Measurements from ENCODE around the gene REXO4. TPM values are rescaled to one million over a fixed set of nuclear protein-coding genes. Genes with fewer than 3 reads are reported as not detected.
A peak's percentile ranks its signal among the peaks of the same experiment; 100 is the strongest.
"Not testable (repeated sequence)": the region's sequence is repeated elsewhere in the genome, so short reads cannot be mapped to it uniquely, and the experiment has no call there.

Gene REXO4
- total RNA-seq, 1 experiment from 2014 or later = 38.6 TPM

DNA sequence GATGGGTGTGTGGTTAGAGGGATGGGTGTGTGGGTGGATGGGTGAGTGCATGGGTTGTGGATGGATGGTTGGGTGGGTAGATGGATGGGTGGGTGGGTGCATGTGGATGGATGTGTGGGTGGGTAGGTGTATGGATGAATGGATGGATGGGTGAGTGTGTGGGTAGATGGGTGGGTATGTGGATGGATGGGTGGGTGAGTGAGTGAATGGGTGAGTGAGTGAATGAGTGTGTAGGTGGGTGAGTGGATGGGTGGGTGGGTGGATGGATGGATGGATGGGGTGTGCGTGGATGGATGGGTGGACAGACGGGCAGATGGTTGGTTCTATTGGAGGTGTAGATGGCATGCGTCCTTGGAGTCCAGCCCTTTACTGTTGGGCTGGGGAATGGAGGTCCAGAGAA lies 24.4 kb downstream of the REXO4 start:
- ATAC-seq (no peak), DNase-seq (ENCODE audit: low spot score) (no peak)
- H3K4me1 Mint-ChIP-seq = no peaks in the 10 kb centered on the region
- H3K27me3 Mint-ChIP-seq (ENCODE audit: low read depth) = peaks cover 21% of the 10 kb centered on the region
- no peak overlapping the region for H3K27ac Mint-ChIP-seq
- POLR2A ChIA-PET = no interaction called here
- CTCF ChIA-PET = no interaction called here
- TF ChIP-seq RELA (CRISPR knock-in tag; IDR thresholded peaks at IDR 0.05; ENCODE audit: borderline replicate concordance) (no peak), ELF4 (CRISPR knock-in tag; IDR thresholded peaks at IDR 0.05; ENCODE audit: low read depth) (no peak), ZBTB21 (CRISPR knock-in tag; IDR thresholded peaks at IDR 0.05; ENCODE audit: borderline replicate concordance) (no peak), ZNF219 (CRISPR knock-in tag; IDR thresholded peaks at IDR 0.05; ENCODE audit: borderline replicate concordance) (no peak), SP1 (CRISPR knock-in tag; conservative IDR thresholded peaks at IDR 0.05) (no peak), MYBL2 (CRISPR knock-in tag; IDR thresholded peaks at IDR 0.05) (no peak)
- TF ChIP-seq, protein P1, sequence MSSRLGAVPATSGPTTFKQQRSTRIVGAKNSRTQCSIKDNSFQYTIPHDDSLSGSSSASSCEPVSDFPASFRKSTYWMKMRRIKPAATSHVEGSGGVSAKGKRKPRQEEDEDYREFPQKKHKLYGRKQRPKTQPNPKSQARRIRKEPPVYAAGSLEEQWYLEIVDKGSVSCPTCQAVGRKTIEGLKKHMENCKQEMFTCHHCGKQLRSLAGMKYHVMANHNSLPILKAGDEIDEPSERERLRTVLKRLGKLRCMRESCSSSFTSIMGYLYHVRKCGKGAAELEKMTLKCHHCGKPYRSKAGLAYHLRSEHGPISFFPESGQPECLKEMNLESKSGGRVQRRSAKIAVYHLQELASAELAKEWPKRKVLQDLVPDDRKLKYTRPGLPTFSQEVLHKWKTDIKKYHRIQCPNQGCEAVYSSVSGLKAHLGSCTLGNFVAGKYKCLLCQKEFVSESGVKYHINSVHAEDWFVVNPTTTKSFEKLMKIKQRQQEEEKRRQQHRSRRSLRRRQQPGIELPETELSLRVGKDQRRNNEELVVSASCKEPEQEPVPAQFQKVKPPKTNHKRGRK (CRISPR knock-in tag; IDR thresholded peaks at IDR 0.05; ENCODE audit: borderline replicate concordance) = no peak
- TF ChIP-seq, protein P2, sequence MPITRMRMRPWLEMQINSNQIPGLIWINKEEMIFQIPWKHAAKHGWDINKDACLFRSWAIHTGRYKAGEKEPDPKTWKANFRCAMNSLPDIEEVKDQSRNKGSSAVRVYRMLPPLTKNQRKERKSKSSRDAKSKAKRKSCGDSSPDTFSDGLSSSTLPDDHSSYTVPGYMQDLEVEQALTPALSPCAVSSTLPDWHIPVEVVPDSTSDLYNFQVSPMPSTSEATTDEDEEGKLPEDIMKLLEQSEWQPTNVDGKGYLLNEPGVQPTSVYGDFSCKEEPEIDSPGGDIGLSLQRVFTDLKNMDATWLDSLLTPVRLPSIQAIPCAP (CRISPR knock-in tag; IDR thresholded peaks at IDR 0.05) = no peak
- H3K36me3 Mint-ChIP-seq = peaks cover 5% of the 10 kb centered on the region
- H3K4me3 Mint-ChIP-seq = no peak overlapping the region
- H3K9me3 Mint-ChIP-seq = peaks cover 16% of the 10 kb centered on the region

DNA sequence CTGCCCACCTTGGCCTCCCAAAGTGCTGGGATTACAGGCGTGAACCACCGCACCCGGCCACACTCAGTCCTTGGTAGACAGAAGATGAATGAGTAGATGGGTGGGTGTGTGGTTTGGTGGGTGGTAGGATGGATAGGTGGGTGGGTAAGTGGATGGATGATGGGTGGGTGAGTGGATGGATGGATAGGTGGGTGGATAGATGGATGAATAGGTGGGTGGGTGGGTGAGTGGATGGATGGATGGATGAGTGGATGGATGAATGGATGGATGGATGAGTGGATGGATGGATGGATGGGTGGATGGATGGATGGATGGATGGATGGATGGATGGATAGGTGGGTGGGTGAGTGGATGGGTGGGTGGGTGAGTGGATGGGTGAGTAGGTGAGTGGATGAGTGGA lies 25.5 kb downstream of the REXO4 start:
- POLR2A ChIA-PET = interaction anchor here (0.7 kb wide), 1 partner anchor 390 kb away, joined by 6 read pairs; no protein-coding TSS in a partner anchor
- H3K27ac Mint-ChIP-seq; DNase-seq (ENCODE audit: low spot score); H3K4me1 Mint-ChIP-seq; H3K36me3 Mint-ChIP-seq; H3K4me3 Mint-ChIP-seq; ATAC-seq; CTCF ChIA-PET: not testable (repeated sequence)
- Mint-ChIP-seq H3K27me3 (ENCODE audit: low read depth) (peaks cover 21% of the 10 kb centered on the region), H3K9me3 (peaks cover 16% of the 10 kb centered on the region)

DNA sequence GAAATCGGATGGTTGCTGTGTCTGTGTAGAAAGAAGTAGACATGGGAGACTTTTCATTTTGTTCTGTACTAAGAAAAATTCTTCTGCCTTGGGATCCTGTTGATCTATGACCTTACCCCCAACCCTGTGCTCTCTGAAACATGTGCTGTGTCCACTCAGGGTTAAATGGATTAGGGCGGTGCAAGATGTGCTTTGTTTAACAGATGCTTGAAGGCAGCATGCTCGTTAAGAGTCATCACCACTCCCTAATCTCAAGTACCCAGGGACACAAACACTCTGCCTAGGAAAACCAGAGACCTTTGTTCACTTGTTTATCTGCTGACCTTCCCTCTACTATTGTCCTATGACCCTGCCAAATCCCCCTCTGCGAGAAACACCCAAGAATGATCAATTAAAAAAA lies 26.4 kb downstream of the REXO4 start:
- H3K27ac Mint-ChIP-seq; H3K4me3 Mint-ChIP-seq; H3K36me3 Mint-ChIP-seq; DNase-seq (ENCODE audit: low spot score); ATAC-seq; POLR2A ChIA-PET; CTCF ChIA-PET; H3K4me1 Mint-ChIP-seq: not testable (repeated sequence)
- H3K27me3 Mint-ChIP-seq (ENCODE audit: low read depth) = peaks cover 18% of the 10 kb centered on the region
- peaks cover 16% of the 10 kb centered on the region for H3K9me3 Mint-ChIP-seq

DNA sequence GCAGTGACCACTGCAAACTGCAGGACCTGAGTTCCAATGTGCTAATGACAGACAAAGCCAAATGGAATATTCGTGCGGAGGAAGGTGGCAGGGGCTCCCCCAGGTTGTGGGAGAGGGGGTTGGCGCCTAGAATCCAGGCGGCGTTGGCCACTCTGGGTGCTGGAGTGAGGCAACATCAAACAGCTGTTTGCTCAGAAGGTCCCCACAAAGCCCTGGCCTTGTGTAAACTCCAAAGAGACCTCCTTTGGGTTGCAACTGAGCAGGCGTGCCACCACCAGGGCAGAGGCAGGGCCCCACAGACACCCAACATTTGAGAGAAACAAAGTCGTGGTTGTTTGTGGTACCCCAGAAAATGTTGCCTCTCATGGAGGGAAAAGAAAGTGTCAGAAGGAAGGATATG lies 27.1 kb downstream of the REXO4 start:
- no peak overlapping the region for H3K4me3 Mint-ChIP-seq
- ATAC-seq (no peak), DNase-seq (ENCODE audit: low spot score) (no peak)
- TF ChIP-seq ETV6 (CRISPR knock-in tag; IDR thresholded peaks at IDR 0.05) (no peak), GABPB1 (CRISPR knock-in tag; IDR thresholded peaks at IDR 0.05) (peak; percentile 61)
- no peak overlapping the region for H3K27ac Mint-ChIP-seq
- ChIA-PET CTCF (no interaction called here), POLR2A (no interaction called here)
- H3K4me1 Mint-ChIP-seq = no peaks in the 10 kb centered on the region
- peaks cover 16% of the 10 kb centered on the region for H3K9me3 Mint-ChIP-seq
- H3K27me3 Mint-ChIP-seq (ENCODE audit: low read depth) = peaks cover 18% of the 10 kb centered on the region
- H3K36me3 Mint-ChIP-seq = peaks cover 5% of the 10 kb centered on the region

DNA sequence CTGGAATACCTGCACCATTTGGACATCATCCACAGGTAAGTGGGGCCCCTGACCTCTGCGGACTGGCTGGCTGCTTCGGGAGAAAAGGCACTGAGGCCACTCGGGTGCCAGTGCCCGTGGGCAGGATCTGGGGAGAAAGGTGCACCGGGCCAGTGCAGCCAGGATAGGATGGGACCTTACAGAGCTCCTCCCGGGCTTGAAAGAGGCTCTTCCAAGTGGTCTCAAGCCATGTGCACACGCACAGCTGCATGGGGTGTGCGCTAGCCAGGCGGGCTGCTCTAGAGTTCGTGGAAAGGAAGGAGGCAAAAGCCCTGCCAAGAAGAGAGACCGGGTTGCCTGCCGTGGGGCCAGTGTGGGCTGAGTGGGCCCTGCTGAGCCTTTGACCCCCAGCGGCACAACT lies 28.2 kb downstream of the REXO4 start:
- Mint-ChIP-seq H3K4me3 (no peak overlapping the region), H3K9me3 (peaks cover 16% of the 10 kb centered on the region), H3K27me3 (ENCODE audit: low read depth) (peaks cover 18% of the 10 kb centered on the region), H3K36me3 (peaks cover 5% of the 10 kb centered on the region), H3K4me1 (no peaks in the 10 kb centered on the region), H3K27ac (no peak overlapping the region)
- CTCF ChIA-PET = no interaction called here
- ATAC-seq (no peak), DNase-seq (ENCODE audit: low spot score) (no peak)
- POLR2A ChIA-PET = no interaction called here
- TF ChIP-seq, protein P3, sequence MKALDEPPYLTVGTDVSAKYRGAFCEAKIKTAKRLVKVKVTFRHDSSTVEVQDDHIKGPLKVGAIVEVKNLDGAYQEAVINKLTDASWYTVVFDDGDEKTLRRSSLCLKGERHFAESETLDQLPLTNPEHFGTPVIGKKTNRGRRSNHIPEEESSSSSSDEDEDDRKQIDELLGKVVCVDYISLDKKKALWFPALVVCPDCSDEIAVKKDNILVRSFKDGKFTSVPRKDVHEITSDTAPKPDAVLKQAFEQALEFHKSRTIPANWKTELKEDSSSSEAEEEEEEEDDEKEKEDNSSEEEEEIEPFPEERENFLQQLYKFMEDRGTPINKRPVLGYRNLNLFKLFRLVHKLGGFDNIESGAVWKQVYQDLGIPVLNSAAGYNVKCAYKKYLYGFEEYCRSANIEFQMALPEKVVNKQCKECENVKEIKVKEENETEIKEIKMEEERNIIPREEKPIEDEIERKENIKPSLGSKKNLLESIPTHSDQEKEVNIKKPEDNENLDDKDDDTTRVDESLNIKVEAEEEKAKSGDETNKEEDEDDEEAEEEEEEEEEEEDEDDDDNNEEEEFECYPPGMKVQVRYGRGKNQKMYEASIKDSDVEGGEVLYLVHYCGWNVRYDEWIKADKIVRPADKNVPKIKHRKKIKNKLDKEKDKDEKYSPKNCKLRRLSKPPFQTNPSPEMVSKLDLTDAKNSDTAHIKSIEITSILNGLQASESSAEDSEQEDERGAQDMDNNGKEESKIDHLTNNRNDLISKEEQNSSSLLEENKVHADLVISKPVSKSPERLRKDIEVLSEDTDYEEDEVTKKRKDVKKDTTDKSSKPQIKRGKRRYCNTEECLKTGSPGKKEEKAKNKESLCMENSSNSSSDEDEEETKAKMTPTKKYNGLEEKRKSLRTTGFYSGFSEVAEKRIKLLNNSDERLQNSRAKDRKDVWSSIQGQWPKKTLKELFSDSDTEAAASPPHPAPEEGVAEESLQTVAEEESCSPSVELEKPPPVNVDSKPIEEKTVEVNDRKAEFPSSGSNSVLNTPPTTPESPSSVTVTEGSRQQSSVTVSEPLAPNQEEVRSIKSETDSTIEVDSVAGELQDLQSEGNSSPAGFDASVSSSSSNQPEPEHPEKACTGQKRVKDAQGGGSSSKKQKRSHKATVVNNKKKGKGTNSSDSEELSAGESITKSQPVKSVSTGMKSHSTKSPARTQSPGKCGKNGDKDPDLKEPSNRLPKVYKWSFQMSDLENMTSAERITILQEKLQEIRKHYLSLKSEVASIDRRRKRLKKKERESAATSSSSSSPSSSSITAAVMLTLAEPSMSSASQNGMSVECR (CRISPR knock-in tag; IDR thresholded peaks at IDR 0.05; ENCODE audit: borderline replicate concordance) = no peak
- TF ChIP-seq, protein P4, sequence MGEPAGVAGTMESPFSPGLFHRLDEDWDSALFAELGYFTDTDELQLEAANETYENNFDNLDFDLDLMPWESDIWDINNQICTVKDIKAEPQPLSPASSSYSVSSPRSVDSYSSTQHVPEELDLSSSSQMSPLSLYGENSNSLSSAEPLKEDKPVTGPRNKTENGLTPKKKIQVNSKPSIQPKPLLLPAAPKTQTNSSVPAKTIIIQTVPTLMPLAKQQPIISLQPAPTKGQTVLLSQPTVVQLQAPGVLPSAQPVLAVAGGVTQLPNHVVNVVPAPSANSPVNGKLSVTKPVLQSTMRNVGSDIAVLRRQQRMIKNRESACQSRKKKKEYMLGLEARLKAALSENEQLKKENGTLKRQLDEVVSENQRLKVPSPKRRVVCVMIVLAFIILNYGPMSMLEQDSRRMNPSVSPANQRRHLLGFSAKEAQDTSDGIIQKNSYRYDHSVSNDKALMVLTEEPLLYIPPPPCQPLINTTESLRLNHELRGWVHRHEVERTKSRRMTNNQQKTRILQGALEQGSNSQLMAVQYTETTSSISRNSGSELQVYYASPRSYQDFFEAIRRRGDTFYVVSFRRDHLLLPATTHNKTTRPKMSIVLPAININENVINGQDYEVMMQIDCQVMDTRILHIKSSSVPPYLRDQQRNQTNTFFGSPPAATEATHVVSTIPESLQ (CRISPR knock-in tag; IDR thresholded peaks at IDR 0.05) = no peak
- TF ChIP-seq ZNF121 (CRISPR knock-in tag; IDR thresholded peaks at IDR 0.05) = no peak
- TF ChIP-seq CBFB (CRISPR knock-in tag; IDR thresholded peaks at IDR 0.05; ENCODE audit: low read depth) = no peak
- TF ChIP-seq, protein P5, sequence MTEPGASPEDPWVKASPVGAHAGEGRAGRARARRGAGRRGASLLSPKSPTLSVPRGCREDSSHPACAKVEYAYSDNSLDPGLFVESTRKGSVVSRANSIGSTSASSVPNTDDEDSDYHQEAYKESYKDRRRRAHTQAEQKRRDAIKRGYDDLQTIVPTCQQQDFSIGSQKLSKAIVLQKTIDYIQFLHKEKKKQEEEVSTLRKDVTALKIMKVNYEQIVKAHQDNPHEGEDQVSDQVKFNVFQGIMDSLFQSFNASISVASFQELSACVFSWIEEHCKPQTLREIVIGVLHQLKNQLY (CRISPR knock-in tag; IDR thresholded peaks at IDR 0.05) = no peak
- TF ChIP-seq FOXJ3 (CRISPR knock-in tag; IDR thresholded peaks at IDR 0.05; ENCODE audit: borderline replicate concordance) = no peak
- no peak for TF ChIP-seq KAT7 (CRISPR knock-in tag; IDR thresholded peaks at IDR 0.05; ENCODE audit: borderline replicate concordance)
- no peak for TF ChIP-seq SP1 (CRISPR knock-in tag; conservative IDR thresholded peaks at IDR 0.05)
- no peak for TF ChIP-seq GABPB1 (CRISPR knock-in tag; IDR thresholded peaks at IDR 0.05)
